DOHH2 (cell line): ENCODE measurements around the gene PKHD1.

ENCODE experiments used
- CTCF ChIP-seq: fragments of 200-600 bp; sonication (generic); IDR thresholded peaks from one replicate; pipeline ENCODE4 v1.5.1; 2014; ENCODE audit warnings: antibody characterized with exemption, mild to moderate bottlenecking, low read depth, low read length; ENCODE audit not compliant: poor library complexity, severe bottlenecking
- EZH2phosphoT487 ChIP-seq: fragments of 200-600 bp; sonication (generic); IDR thresholded peaks from 2 replicates; pipeline ENCODE4 v1.6.1; 2017; ENCODE audit warnings: borderline replicate concordance, mild to moderate bottlenecking, antibody characterized with exemption, low read length, moderate library complexity, mixed read lengths

- TF ChIP-seq CTCF, result no peak
- no peak for TF ChIP-seq EZH2phosphoT487
Measured at GRCh38 chr6:51569594-51569993, 517.8 kb downstream of the PKHD1 start.
